NCI-H146 treated with DMSO at 0.1 percent for 48 hours (cell line): ENCODE data around the gene TMEM30A.

ENCODE experiments used
- DNase-seq: peaks from one replicate; lab custom pipeline; 2025; ENCODE audit not compliant: unreplicated experiment; lab: John Stamatoyannopoulos, UW

Gene TMEM30A

DNA sequence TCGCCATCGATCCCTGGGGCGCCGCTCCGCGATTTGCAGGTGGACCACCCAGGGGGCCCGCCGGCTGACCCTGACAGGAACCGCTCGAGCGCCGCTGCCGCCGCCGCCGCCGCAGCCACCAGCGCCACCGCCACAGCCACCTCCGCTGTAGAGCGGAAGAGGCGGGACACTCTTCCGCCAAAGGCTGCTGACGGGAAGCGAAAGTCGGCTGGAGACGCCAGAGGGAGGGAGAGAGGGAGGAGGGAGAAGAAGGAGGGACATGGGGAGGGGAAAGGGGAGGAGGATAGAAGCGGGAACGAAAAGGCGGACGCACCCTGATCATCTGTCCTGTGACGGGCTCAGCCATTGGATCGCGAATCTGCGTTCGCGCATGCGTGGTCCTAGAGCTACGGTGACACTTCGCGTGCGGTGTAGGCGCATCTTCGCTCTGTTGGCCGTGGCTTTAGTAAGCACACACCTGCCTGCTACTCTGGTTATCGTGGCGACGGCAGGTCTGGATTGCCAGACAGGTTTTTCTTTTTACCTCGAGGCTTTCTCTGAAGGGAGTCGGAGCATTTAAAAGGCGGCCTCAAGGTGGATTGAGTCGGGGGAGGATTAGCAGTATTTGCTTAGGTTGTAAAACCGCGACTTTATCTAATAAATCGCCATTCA lies at the start of gene TMEM30A:
Gene TMEM30A, minus strand, starts transcription at position 161 of the 651 bp plus-strand sequence. Its CDS starts 154 bp downstream, at position 7.
- DNase-seq: peak; percentile 100

DNA sequence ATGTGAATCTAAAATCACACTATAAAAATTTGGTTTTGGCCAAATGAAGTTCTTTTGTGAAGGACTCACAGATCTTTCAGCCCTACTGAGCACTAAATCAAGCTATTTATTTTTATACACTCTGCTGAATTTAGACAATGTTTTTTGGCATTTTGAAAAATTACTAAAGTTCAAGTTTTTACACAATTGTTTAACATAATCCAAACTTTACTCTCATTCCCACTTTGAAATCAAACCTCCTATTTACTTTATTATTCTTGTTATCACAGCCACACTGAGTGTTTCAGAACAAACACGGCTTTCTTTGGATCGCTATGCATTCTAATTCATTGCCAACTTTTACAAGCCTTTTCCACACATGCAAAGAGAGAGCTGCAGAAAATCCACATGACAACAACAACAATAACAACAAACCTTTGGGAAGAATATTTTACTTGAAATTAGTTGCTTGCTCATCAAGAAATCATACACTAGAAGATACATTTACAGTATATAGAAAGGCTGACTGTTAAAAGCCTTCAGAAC lies 49.1 kb upstream of the TMEM30A start:
- no peak for DNase-seq

DNA sequence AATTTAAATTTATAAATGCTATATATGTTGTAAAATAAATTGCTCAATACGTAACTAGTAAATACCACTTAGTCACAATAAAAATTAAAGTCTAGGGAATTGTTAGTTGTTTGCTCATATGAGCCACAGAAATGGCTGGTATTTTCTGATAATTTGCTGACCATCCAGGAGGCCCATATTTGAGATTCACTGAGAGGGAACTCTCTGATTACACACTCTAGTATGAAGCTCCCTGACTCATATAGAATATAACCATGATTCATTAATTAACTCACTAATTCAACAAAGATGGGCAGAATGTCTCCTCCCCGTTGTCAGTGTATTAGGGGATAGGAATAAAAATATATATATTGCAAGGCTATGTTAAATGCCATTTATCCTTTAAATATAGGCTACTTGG lies 46.6 kb upstream of the TMEM30A start:
- DNase-seq: no peak

DNA sequence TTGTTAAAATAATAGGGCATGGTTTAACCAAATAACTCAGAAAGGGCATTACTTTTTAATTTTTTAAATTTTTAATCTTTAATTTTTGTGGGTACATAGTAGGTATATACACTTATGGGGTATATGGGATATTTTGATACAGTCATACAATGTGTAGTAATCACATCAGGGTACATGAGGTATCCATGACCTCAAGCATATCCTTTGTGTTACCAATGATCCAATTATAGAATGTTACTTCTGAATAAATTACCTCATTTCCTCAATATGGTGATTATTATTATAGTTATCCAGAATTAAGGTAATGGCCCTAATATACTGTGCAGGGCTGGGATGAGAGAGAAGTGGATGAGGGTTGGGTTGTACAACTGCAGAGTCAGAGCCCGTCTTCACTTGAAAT lies 45.1 kb upstream of the TMEM30A start:
- DNase-seq: no peak

DNA sequence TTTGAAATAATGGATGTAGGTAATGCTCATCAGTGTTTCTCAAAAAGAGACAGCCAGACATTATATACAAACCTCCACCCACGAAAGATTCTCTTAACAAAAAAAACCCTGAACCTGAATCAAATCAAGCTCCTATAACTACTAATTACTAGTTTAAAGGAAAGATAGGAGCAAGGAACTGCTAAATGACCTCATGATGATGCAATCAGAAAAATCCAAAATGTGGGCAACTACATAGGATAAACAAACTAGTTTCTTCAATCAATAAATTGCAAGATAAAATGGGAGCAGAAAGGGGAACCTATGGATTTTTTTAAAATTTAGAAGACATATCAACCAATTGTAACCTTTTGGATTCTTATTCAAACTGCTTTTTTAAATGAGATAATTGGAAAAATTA lies 43.2 kb upstream of the TMEM30A start:
- no peak for DNase-seq

DNA sequence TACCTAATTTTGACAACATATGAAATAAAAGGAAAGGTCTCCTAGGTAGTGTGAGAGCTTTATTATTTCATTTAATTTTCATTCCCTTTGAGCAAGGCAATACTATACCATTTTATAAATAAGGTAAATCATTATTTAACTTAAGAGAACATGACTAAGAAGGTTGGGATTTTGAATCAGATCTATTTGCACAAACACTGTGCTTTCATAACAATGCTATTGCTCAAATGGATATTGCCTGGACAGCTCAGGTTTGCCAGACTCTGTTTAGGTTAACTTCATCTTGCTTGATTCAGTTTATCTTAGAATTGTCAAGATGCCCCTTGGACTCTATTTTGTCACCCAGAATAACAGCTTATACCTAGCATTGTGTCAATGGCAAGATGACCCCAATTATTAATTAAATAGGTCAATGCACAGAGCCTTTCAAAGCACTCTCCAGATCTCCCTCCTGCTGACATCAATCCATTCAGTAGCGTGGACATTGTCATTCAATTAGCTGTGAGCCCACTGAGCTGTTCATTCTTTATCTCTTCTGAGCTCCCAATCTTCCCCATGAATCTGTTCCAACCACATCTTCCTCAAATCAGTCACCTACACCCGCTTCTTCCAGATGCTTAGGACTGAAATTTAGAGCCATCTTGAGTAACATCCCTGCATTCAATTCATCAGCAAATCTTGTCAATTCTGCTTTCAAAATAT lies 42.1 kb upstream of the TMEM30A start:
- DNase-seq: peak; percentile 31

DNA sequence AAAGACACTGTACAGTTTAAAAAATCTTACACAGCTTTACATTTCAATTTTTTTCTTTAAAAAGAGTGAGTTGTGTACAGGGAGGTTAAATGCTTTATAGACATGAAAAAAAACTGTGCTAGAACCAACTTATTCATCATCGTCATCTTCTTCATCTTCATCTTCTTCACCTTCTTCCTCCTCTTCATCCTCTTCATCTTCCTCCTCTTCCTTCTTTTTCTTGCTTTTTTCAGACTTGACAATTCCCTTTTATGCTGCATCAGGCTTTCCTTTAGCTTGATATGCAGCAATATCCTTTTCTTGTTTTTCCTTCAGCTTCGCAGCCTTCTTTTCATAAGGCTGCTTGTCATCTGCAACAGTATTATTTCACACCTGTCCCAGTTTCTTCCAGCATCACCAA lies 34.3 kb upstream of the TMEM30A start:
- DNase-seq: no peak

DNA sequence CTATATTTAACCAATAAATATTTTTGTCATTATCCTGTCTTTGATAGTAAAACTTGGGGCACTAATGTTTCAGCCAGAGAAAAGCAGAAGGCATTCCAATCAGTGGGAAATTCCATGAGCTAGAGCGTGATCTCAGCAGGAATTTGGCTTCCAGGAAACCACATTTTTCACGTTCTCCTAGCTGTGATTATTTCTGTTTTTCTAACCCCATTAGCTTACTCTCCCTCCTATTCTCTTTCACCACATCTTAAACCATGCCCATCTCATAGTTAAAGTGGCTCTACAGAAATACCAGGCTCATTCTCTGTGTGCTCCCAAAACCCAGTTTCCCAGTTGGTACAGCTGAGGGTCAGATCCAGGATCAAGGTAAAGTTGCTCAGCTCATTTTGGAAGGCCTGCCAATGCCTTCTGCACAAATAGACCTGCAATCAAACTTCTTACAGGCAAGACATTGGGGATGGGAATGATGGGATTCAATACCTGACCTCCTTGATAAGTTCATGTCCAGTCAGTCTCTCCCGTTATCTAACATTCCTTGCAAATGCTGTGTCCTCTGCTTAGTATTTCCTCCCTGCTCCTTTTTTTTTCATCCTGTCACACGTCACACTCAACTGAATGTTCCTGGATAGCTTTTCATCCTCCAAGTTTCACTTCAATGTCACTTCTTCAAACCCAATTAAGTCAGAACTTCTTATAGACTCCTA lies 33.1 kb upstream of the TMEM30A start:
- no peak for DNase-seq

DNA sequence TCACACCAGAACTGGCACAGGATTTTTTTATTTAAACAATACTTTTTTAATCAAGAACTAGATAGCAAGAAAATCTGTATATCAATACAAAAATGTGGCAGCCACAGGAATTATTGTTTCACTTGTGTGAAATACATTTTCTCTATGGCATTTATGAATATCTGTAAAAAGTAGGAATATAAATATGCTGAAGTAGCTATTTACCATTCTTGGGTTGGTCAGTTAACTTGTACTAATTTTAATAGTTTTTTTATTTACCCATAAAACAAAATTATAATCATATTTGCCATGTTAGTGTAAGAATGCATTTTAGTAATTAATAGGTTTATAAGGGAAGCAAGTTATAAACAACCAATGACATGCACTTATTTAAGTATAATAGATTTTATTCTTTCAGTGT lies 31.4 kb upstream of the TMEM30A start:
- DNase-seq: no peak

DNA sequence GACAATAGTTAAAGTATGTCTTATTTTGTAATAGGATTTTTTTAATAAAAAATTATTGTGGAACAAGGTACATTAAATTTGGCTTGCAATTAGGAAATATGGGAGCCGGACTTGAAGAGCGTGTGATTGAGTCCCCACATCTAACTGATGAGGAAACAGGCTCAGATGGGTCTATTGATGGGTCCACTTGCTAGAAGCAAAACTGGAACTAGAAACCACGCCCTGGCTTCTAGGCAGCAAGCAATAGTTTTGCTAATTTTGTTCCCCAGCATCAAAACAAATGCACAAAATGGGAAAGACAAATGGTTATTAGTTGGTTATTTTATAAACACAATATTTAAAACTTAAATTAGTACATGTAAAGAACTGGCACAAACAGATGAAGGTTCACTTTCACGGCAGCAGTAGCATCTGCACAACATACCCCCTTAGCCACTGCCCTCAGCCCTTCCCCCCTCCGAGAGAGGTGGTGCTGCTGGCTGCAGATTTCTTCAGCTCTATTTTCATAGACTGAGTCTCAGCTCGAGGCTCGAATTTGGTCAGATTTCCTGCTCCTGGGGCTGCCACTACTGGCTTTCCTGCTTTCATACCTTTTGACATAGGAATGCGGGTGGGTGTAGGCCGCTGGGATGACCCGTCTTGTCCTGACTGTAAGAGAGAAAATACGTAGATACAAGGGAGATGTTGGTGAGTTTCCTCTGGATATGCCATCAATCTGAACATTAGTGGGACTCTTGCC lies 23.8 kb upstream of the TMEM30A start:
- DNase-seq: no peak

DNA sequence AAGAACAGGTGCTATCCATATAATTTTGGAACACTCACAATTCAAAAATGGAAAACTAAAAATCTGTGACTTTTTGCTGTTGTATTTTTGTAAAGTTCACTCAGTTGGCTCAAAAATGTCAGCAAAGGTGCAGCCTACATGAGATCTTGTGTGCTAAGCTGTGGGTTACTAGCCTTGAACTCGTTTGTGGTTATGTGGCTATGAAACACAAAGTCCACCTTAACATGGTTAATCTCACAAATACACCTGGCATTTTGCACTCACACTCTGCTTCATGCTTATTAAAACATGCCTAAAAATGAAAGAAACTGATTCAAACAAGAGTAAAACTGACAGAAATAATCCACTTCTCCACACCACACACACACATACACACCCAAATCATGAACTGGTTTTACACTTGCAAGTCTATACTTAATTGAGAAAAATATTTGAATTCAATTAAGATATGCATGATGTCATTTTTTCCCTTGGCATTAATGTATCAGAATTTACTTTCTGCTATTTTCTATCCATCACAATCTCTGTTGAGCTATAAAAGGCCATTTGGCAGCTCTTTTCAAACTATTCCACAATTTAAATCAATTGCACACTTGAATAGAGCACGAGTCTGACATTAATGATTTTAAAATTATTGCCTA lies 22.9 kb upstream of the TMEM30A start:
- DNase-seq: no peak

DNA sequence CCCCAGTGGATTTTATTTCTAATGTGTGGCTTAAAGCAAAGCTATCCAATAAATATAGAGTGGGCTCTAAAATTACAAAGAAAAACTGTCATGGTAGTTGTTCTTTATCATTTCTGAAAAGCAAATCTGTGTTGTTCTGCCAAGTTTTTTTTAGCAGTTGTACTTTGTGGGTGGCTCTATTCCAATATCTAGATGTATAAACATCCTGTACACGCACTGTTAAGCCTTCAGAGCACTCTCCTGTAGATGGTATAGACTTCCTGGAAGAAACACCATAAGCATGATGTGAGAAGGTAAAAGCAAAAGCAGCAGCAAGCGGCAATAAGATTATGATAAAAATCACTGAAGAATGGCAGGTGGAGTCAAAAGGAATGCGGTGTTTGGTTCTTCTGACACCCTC lies 21.5 kb upstream of the TMEM30A start:
- no peak for DNase-seq

DNA sequence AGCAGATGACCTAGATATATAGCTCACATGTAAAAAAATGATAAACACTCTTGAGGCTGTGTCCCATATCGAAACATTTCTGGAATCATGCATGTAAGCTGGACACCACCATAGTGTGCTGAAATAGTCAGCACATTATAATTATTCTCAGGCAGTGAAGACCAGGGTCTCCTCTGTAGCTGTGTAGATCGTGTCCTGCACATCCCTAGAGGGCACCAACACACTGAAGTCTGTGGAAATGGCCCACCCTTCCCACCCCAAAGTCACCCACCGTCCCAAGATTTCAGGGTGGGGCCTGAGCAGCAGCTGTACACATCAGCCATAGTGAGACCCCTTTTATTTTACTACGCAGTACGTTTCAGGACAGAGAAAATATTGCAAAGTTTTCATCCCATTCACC lies 21.0 kb upstream of the TMEM30A start:
- DNase-seq: no peak

DNA sequence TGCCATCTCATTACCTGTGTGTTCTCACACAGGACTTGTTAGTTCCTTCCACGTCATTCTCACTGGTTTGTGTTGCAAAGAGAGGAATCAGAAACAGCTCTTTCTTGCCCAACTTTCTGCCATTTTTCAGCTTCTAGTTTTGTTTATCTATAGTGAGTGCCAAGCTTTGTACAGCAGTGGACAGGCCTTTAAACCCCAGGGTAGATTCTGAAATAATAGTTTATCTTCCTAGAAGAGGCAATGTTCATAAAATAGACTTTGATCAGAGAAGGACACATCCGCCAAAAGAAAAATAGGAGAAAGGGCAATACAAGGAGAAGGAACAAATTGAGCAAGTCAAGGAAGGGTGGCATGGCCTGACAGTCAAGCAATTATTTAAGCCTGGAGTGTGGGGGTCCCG lies 17.7 kb upstream of the TMEM30A start:
- DNase-seq: no peak

DNA sequence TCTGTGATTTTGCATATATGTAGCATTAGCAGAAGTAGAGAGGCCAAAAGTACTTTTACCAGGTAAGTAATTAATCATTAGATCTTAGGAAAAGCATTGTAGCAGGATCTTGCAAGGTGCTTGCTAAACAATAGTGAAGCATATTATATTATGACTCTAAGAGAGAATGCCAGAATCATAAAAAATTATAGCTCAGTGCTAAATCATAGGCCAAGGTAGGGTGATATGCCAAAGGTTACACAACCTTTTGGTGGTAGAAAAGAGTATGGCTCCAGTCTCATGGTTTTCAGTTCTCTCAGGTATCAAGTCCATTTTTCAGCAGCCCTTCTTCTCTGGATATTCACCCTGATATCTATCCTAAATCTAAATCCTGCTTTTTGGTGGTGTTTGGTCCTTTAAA lies 16.9 kb upstream of the TMEM30A start:
- no peak for DNase-seq

DNA sequence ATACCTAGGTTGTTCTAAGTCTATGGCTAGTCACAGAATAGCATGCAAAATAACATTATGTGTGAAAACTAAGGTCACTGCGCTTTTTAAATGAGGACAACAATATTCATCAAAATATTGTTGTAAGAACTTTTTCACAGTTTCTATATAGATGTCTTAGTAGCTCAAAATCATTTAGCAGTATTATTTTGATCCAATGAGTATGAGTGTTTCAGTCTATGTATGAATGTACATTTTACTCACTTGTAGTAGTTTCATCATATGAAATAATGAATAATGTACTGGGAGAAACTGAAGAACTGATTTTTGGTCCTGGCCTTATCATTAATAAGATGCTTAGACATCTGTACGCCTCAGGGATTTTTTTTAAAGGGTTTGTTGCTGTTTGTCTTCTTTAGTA lies 16.5 kb upstream of the TMEM30A start:
- DNase-seq: no peak

DNA sequence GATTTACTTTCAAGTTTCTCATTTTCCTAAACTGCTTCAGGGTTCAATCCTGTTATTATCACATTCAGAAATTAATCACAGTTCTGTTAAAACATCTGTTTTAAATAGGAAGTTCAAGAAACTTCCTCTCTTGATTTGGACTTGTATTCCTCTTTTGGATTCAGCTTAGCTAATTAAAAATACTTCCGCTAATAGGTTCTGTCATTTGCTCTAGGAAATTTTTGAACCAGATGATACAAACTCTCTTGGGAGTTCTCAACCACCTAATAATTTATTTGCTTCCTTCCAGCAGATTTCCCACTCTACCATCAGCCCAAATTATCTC lies 15.9 kb upstream of the TMEM30A start:
- no peak for DNase-seq

DNA sequence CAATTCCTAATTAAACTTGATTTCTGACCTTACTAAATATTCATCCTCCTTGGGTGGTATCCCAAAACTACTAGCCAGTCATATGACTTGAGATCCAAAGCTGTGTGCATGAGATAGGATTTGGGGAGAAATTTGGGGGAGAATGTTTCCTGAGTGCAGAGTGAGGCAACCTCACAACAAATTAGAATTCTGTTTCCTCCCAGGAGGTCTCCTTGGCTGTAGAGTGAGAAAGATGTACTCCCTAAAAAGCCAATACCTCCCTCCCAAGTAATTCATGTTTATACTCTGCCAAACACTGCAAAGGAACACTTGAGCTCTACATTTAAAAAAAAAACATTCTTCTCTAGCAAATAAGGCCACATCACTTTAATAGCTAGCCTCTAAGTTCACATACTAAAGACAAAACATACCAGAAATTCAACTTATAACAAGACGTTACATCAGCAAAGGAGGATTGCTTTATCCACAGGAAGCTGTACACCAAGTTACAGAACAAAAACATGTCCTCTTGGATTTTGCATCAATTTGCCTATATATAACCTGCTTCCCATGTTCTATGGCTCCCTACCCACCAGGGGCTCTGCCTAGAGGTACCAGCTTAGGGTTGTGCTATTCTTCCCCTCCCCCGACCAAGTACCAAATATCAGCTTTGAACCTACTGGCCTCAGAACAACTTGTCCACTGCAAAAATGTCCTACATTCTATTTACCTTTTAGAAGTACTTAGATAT lies 15.4 kb upstream of the TMEM30A start:
- no peak for DNase-seq

DNA sequence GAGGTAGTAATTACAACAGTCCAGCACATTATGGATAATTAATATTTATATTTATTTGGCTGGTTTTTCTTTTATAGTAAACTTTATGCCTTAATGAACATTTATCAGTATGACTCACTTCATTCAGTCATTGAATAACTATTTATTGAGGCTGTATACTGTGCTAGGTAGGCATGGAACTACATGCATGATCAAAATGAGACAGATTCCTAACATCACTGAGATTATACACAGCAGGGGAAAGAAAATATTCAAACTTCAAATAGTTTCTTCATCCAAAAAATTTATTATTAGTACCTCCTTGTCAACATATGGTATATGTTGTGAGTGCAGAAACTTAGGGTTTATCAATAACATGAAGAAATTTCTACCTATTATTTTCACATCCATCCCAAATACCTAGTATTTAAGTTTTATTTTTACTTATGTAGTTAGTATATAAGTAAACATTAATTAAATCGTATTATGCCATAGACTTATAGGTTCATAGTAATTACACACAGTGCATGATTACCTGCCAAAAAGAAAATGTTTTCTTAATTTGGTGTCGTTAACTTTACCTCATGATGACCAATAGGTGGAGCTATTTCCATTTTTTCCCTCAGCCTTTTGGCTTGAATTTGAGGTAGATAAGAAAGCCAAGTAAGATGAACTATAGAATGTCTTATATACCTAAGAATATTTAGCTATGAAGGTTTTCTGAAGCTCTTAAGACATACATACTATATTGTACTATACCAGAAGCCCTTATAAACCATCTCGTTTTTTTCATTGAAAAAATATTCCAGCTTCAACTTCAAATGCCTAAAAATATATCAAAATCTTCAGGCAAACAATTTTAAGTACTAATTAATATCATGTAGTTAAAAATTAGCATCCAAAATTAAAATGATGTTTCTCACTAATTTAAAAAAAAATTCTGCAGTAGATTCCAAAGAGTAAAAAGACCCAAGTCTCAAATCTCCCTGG lies 12.5 kb upstream of the TMEM30A start:
- peak; percentile 59 for DNase-seq
